CD4-positive, alpha-beta T cell treated with Interleukin-1 beta for 1 hour (primary cell): Measurements from ENCODE around the gene PCDHGA1.

Experiments used
- DNase-seq, 2 donors: peaks; one replicate each; pipeline ENCODE4 v3.0.0-alpha.2; 2020 to 2022

Gene PCDHGA1

DNA sequence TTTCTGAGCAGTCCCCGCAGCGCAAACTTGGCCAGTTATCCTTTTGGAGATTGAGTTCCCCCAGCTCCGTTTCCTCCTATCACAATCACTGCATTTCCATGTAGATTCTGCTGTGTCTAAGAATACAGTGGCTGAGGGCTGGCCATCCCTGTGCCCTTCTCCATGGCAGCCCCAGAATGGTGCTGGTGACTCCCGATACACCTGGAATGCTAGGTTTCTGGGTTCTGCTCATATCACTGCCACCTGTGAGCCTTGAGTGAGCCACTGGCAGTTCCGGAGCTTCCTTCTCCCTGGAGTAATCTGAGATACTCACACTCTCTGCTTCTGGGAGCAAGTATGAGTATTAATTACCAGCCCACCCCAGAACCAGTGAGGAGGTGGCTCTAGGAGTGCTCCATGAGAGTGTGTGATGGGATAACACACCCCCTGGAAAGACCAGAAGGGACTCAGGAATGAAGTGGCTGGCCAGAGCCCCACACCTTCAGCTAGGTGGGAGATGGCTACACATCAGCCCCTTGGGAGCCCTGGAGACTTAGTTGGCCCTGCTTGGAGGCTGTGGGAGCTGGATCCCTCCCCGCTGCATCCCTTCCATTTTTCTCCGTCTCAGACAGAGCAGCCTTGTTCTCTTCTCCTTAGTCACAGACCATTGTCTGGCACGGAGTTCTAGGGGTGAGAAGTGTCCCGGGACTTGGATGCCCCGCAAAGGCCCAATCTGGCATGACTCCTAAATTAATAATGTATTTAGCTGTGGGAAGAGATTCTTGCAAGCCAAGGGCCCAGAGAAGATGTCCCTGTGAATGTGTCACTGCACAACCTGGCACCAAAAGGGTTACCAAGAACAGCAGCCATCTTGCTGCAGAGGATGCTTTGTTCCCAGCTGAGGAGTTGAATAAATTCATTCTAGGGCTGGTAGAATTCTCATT lies 163.4 kb downstream of the PCDHGA1 start:
- no peak for DNase-seq

GRCh38 chr5:141494761-141495452 lies 164.6 kb downstream of the PCDHGA1 start:
- DNase-seq = no peak

- no peak for DNase-seq
Observed at GRCh38 chr5:141495453-141495811, 165.1 kb downstream of the PCDHGA1 start.

- DNase-seq = no peak
Observed at GRCh38 chr5:141496038-141496437, 165.7 kb downstream of the PCDHGA1 start.

GRCh38 chr5:141501761-141502160 lies 171.4 kb downstream of the PCDHGA1 start:
- DNase-seq = no peak

DNA sequence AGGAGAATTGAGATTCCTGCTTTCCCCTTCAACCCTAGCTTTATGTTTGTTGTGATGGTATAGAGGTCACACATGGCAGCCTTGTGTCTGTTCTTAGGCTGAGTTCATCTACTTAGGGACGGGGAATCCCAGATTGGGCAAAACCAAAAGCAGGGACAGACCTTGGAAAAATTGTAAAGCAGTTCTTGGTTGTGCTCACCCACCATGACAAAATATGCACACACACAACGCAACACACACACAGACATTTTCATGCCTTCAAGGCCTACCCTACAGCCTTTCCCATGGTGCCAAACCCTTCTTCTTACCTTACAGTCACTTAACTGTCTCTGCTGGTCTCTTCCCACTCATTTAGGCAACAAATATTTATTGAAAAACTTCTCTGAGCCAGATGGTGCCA lies 173.4 kb downstream of the PCDHGA1 start:
- no peak for DNase-seq

GRCh38 chr5:141504216-141504615 lies 173.9 kb downstream of the PCDHGA1 start:
- DNase-seq = no peak

GRCh38 chr5:141506381-141507155 lies 176.3 kb downstream of the PCDHGA1 start:
- DNase-seq = no peak

DNA sequence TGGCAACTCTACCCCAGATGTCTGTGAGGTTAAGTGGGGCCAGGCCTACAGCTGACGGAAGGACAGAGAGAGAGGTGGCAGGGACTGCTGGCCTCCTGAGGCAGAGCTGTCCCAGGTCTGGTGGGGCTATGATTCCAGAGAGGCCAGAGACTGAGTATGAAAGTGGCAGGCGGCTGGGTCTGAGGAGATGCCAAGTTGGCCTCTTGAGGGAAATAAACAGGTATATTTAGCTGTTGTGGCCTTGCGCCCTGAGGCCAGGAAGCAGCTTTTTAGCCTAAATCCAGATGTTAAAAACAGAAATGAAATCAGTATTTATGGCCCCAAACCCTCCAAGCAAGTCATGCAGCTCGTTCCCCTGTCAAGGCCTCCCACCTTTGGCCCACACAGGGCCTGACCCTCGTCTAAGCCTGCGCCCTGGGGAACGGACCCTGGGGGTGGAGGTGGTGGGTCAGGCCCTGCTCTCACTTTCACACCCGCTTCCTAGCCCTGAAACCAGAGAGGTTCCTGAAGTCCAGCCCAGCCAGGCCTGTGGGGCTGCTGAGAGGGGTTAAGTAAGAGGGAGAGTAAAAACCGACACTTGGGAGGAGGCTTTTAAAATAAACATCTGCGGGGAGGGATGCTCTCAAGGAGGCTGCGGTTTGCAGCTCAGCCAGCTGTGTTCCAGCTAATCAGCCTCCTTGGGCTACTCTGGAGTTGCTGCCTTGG lies 177.2 kb downstream of the PCDHGA1 start:
- DNase-seq = no peak

- no peak for DNase-seq
Observed at GRCh38 chr5:141508440-141508797, 178.1 kb downstream of the PCDHGA1 start.

GRCh38 chr5:141508798-141509611 lies 178.7 kb downstream of the PCDHGA1 start:
- no peak for DNase-seq

DNA sequence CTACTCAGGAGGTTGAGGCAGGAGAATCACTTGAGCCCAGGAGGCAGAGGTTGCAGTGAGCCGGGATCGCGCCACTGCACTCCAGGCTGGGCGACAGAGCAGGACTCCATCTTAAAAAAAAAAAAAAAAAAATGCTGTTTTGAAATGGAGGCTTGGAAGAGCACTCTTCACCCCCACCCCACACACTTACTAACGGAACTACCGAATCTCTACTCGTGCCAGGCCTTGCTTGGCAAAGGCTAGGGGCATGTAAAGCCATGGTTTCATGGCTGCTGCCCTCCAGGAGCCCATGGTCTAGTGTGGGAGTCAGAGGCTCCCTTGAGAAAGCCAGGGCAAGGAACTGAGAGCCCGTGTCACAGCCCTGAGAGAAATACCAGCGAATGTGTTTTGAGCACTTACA lies 179.8 kb downstream of the PCDHGA1 start:
- DNase-seq = no peak

DNA sequence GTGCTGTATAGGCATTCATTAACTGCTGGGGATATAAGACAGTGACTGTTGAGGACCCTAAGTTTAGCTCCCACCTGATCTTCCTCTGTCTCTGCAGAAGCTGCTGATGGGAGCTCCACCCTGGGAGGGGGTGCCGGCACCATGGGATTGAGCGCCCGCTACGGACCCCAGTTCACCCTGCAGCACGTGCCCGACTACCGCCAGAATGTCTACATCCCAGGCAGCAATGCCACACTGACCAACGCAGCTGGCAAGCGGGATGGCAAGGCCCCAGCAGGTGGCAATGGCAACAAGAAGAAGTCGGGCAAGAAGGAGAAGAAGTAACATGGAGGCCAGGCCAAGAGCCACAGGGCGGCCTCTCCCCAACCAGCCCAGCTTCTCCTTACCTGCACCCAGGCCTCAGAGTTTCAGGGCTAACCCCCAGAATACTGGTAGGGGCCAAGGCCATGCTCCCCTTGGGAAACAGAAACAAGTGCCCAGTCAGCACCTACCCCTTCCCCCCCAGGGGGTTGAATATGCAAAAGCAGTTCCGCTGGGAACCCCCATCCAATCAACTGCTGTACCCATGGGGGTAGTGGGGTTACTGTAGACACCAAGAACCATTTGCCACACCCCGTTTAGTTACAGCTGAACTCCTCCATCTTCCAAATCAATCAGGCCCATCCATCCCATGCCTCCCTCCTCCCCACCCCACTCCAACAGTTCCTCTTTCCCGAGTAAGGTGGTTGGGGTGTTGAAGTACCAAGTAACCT lies 180.7 kb downstream of the PCDHGA1 start:
- DNase-seq = peak in 1 of 2 donors; percentile 16

- no peak for DNase-seq
Observed at GRCh38 chr5:141511771-141512325, 181.5 kb downstream of the PCDHGA1 start.

DNA sequence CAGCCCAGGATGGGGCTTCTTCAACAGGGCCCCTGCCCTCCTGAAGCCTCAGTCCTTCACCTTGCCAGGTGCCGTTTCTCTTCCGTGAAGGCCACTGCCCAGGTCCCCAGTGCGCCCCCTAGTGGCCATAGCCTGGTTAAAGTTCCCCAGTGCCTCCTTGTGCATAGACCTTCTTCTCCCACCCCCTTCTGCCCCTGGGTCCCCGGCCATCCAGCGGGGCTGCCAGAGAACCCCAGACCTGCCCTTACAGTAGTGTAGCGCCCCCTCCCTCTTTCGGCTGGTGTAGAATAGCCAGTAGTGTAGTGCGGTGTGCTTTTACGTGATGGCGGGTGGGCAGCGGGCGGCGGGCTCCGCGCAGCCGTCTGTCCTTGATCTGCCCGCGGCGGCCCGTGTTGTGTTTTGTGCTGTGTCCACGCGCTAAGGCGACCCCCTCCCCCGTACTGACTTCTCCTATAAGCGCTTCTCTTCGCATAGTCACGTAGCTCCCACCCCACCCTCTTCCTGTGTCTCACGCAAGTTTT lies 182.1 kb downstream of the PCDHGA1 start:
- DNase-seq = peak; percentile 78 to 82

DNA sequence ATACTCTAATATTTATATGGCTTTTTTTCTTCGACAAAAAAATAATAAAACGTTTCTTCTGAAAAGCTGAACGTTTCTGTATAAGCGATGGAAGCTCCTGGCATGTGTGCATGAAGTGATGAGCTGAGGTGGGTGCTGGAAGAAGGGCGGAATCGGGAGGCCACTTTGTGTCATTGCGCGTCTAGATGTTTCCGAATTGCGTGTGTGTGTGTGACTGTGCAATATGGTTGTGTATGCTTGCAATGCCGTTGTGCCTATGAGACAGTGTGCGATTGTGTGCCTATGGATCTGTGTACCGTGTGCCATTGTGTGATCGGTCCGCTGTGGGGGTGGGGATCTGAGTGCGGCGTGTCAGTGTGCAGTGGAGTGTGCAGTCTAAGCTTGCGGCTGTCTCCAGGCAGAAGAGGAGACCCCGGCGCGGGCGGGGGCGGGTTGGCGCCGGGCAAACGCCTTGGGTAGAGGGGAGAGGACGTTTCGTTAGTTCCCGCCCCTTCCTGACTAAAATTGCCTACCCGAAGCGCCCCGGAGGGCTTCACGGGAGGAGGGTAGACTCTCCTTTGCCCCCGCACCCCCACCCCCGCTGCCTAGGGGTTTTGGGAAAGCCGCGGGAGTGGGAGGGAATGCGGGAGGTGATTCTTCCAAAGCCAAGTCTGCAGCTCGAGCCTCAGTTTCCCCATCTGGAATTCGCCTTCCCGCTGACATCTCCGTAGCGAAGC lies 182.8 kb downstream of the PCDHGA1 start:
- peak; percentile 15 to 19 for DNase-seq

DNA sequence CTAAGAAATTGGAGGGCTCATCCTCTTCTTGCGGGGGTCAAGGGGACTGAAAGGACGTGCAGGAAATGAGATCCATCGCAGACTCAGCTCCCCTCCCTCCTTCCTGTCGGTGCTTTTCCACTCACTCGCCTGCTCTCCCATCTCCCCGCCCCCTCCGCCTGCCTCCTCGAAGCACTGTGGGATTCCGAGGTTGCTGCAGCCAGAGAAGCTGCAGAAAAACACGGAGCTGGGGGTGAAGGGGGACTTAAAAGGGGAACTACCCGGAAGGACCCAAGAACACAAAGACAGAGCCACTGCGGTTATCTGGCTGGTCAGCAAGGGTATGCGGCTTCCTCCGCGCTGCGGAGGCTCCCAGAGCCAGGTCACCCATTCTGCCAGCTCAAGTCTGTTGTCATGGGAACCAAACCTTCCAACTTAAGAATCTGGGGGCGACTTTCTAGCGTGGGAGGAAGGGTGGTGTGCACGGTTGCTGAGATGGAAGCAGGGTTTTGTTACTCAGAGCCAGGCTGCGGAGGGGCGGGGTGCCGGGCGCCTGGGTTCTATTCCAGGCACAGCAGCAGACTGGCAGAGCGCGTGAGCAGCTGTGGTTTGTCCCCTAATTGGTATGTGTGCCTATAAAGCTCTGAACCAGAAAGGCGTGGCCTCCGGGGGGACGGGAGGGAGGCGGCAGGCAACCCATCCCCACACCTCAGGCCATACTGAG lies 183.5 kb downstream of the PCDHGA1 start:
- DNase-seq = peak; percentile 21 to 55

GRCh38 chr5:141514330-141515133 lies 184.2 kb downstream of the PCDHGA1 start:
- no peak for DNase-seq
